Lung (tissue), 12 donors: ENCODE data around the gene FAM222A. TPM values are rescaled to one million over a fixed set of nuclear protein-coding genes. Genes with fewer than 3 reads are reported as not detected.

Experiments
- ATAC-seq: fragments of 200-7000 bp; cut with Tn5 transposase; one replicate; pipeline ENCODE4 v1.9.1; 2020; ENCODE audit warnings: moderate number of reproducible peaks; ENCODE audit not compliant: insufficient read depth, low FRiP score
- DNase-seq, 3 donors: peaks; one replicate each; pipeline ENCODE4 v3.0.0-alpha.2; 2013 to 2017
- H3K27ac ChIP-seq, 2 donors: one replicate each; pipeline ENCODE4 v1.5.1; 2013; ENCODE audit warnings: mild to moderate bottlenecking in 2 of 2, moderate library complexity in 2 of 2, control low read depth in 1 of 2, inconsistent platforms in 1 of 2, low read depth in 1 of 2, low read length in 1 of 2
- H3K27me3 ChIP-seq, 3 donors: one replicate each; pipeline ENCODE4 v1.5.1; 2013; ENCODE audit warnings: low read length in 2 of 3; ENCODE audit not compliant: control insufficient read depth in 3 of 3, insufficient read depth in 3 of 3
- H3K36me3 ChIP-seq, 4 donors: one replicate each; pipeline ENCODE4 v1.5.1; 2013; ENCODE audit warnings: low read length in 4 of 4, mild to moderate bottlenecking in 1 of 4, moderate library complexity in 1 of 4; ENCODE audit not compliant: control insufficient read depth in 4 of 4, insufficient read depth in 4 of 4
- H3K4me1 ChIP-seq, 5 donors: one replicate each; pipeline ENCODE4 v1.5.1; 2013; ENCODE audit warnings: low read length in 5 of 5, mild to moderate bottlenecking in 2 of 5, moderate library complexity in 1 of 5; ENCODE audit not compliant: control insufficient read depth in 5 of 5, insufficient read depth in 5 of 5
- H3K4me3 ChIP-seq: one replicate; pipeline ENCODE4 v1.5.1; 2013; ENCODE audit warnings: mild to moderate bottlenecking, control low read depth, moderate library complexity
- H3K9ac ChIP-seq, 2 donors: one replicate each; pipeline ENCODE4 v1.5.1; 2013; ENCODE audit warnings: low read length in 2 of 2, control low read depth in 1 of 2; ENCODE audit not compliant: insufficient read depth in 1 of 2
- H3K9me3 ChIP-seq, 4 donors: one replicate each; pipeline ENCODE4 v1.5.1; 2013; ENCODE audit warnings: low read length in 3 of 4, mild to moderate bottlenecking in 1 of 4, moderate library complexity in 1 of 4; ENCODE audit not compliant: control insufficient read depth in 4 of 4, insufficient read depth in 3 of 4
- WGBS, 2 donors: extraction: QIAGEN DNeasy Blood & Tissue Kit; methylation state at CpG; one replicate each; pipeline ENCODE4 v1.1.7; 2013; 5-methylcytosine and 5-hydroxymethylcytosine counted together
- polyA plus RNA-seq, 2 donors: library from polyadenylated mRNA; stranded (reverse); fragments of 200-250 nt; gene quantifications; one replicate each; pipeline ENCODE4 v1.2.1, GENCODE V29; 2013
- total RNA-seq, 2 donors: library from RNA; depleted of rRNA in 1 of 2; stranded (reverse); fragments of >200 nt in 1 of 2; gene quantifications; one replicate each; pipeline ENCODE4 v1.2.1, GENCODE V29; 2014 to 2021
- TF ChIP-seq, protein P1 (sequence below): IDR thresholded peaks from 2 replicates; pipeline ENCODE4 v1.5.1; 2012; ENCODE audit warnings: mild to moderate bottlenecking; ENCODE audit errors: control extremely low read depth, extremely low read depth
- donor health status: control.
- donor health status: control.
- donor health status: Bipolar disorder and iron deficiency.
- donor health status: healthy.
- donor health status: DM: yes; HTN: yes; CAD: no.

FAM222A gene
- total and polyA plus RNA-seq, 4 donors = 0.28 to 2.6 (median 1.1) TPM

DNA sequence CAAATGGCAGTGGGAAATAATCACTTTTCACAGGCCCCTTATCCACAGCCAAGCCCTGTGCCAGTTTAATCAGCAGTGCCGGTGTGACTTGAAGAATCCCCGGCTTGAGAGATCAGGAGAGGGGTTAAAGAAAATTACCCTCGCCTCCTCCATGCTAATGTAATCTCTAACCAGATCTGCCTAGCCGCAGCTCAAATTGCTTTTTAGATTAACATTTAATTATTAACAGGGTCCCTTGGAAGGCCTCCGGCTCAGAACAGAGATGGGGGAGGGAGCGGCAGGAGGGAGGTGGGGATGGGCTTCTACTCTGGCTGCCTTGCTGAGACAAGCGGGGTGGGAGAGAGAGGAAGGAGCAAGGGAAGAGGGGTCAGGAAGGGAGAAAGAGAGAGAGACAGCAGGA is 24.0 kb downstream of the FAM222A start:
- no peaks in the 10 kb centered on the region for H3K36me3 ChIP-seq
- no peaks in the 10 kb centered on the region for H3K9me3 ChIP-seq
- 65 to 69% methylated on average over 7 of the region's 7 CpGs for WGBS, 2 donors
- no peak overlapping the region for H3K27ac ChIP-seq
- no peaks in the 10 kb centered on the region for H3K27me3 ChIP-seq
- no peak for ATAC-seq
- no peak overlapping the region for H3K4me3 ChIP-seq
- H3K4me1 ChIP-seq = peaks cover 0 to 34% (median 3%) of the 10 kb centered on the region in 5 donors
- TF ChIP-seq, protein P1, sequence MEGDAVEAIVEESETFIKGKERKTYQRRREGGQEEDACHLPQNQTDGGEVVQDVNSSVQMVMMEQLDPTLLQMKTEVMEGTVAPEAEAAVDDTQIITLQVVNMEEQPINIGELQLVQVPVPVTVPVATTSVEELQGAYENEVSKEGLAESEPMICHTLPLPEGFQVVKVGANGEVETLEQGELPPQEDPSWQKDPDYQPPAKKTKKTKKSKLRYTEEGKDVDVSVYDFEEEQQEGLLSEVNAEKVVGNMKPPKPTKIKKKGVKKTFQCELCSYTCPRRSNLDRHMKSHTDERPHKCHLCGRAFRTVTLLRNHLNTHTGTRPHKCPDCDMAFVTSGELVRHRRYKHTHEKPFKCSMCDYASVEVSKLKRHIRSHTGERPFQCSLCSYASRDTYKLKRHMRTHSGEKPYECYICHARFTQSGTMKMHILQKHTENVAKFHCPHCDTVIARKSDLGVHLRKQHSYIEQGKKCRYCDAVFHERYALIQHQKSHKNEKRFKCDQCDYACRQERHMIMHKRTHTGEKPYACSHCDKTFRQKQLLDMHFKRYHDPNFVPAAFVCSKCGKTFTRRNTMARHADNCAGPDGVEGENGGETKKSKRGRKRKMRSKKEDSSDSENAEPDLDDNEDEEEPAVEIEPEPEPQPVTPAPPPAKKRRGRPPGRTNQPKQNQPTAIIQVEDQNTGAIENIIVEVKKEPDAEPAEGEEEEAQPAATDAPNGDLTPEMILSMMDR = no peak
- DNase-seq = peak in 2 of 3 donors; percentile 45 to 69
- H3K9ac ChIP-seq = no peak overlapping the region

DNA sequence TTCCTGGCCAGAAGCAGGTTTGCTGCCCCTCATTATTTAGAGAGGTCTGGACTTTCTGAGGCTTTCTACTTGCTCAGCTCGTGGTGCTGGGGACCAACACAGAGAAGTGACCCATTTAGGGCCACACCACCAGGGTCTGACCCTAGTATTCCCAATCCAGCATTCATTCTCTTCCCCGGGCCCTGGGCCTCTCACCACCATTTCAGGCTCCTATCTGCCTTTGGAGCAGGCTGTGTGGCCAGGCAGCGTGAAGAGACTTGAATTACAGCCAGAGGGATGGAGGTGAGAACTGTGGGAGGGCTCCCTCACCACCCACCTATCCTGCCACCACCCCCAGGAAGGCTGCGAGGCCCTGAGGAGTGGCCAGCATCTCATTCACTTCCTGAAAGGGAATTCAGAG is 24.6 kb downstream of the FAM222A start:
- TF ChIP-seq, protein P1 = no peak
- no peaks in the 10 kb centered on the region for H3K9me3 ChIP-seq
- H3K36me3 ChIP-seq = no peaks in the 10 kb centered on the region
- H3K4me3 ChIP-seq = no peak overlapping the region
- ATAC-seq = no peak
- no peak for DNase-seq
- no peak overlapping the region for H3K27ac ChIP-seq
- H3K9ac ChIP-seq = no peak overlapping the region
- no peaks in the 10 kb centered on the region for H3K27me3 ChIP-seq
- H3K4me1 ChIP-seq = peaks cover 0 to 34% (median 5%) of the 10 kb centered on the region in 5 donors
- 55 to 61% methylated on average over 4 of the region's 4 CpGs for WGBS, 2 donors

DNA sequence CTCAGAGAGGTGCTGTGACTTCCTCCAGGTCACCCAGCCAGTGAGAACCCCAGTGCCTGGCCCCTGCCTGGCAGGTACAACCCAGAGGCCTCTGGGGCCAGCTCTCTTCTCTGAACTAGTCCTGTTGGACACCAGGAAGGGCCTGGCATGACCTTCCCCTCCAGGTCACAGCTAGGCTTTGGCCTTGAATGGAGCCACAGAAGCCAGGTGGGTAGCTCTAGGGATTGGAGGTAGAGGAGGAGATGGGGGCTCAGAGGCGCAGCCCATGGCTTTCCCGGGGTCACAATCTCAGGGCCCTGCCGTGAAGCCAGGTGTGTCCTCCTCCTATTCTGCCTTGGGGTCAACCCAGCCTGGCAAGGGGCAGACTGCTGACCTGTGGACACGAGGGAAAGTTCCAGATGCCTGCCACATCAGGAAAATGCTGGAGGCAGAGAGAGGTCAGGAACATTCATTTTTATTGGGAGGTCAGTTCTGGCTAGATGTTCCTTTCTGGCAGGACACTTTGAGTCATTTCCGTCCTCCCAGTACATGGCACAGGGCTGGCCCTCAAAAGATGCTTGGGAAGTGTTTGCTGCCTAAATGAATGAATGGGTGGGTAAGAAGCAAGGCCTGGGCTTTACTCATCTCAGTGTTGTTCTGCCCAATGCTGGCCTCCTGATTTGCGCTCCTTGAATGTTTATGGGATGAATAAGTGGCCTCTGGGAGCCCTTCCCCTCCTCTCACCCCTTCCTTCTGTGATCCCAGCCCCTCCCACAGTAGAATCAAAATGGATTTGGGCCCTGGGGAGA is 25.4 kb downstream of the FAM222A start:
- no peak overlapping the region for H3K9ac ChIP-seq
- WGBS, 2 donors = 82 to 97% methylated on average over 6 of the region's 6 CpGs
- ATAC-seq (no peak), DNase-seq (peak in 1 of 3 donors; percentile 5)
- H3K36me3 ChIP-seq = no peaks in the 10 kb centered on the region
- H3K27ac ChIP-seq = peak overlapping the region in 1 of 2 donors; percentile 23
- no peaks in the 10 kb centered on the region for H3K9me3 ChIP-seq
- no peak overlapping the region for H3K4me3 ChIP-seq
- TF ChIP-seq, protein P1 = no peak
- peaks cover 0 to 34% (median 5%) of the 10 kb centered on the region in 5 donors for H3K4me1 ChIP-seq
- no peaks in the 10 kb centered on the region for H3K27me3 ChIP-seq
